ENCODE data around the gene TSPAN10. TPM values are rescaled to one million over a fixed set of nuclear protein-coding genes. Genes with fewer than 3 reads are reported as not detected.

Gene TSPAN10
- total RNA-seq, 1 donor from 2014 or later: 1.1 TPM

GRCh38 chr17:81659038-81659437 lies 22.0 kb downstream of the TSPAN10 start:
- H3K4me1 ChIP-seq: no peaks in the 10 kb centered on the region
- no peak for TF ChIP-seq CTCF (IDR thresholded peaks at IDR 0.05)
- intact Hi-C loops (cut with DNase I): no loop called here
- no peaks in the 10 kb centered on the region for H3K36me3 ChIP-seq
- ATAC-seq (peak in 1 of 2 donors; percentile 41), DNase-seq (no peak)
- no peak overlapping the region for H3K4me3 ChIP-seq
- no peaks in the 10 kb centered on the region for H3K27me3 ChIP-seq (ENCODE audit: low read depth)
- no peak overlapping the region for H3K27ac ChIP-seq
- no peaks in the 10 kb centered on the region for H3K9me3 ChIP-seq

GRCh38 chr17:81660441-81660840 lies 23.4 kb downstream of the TSPAN10 start:
- peaks cover 11% of the 10 kb centered on the region for H3K36me3 ChIP-seq
- intact Hi-C loops (cut with DNase I): no loop called here
- no peaks in the 10 kb centered on the region for H3K9me3 ChIP-seq
- H3K4me3 ChIP-seq: no peak overlapping the region
- no peak overlapping the region for H3K27ac ChIP-seq
- H3K27me3 ChIP-seq (ENCODE audit: low read depth): no peaks in the 10 kb centered on the region
- peaks cover 10% of the 10 kb centered on the region for H3K4me1 ChIP-seq
- no peak for TF ChIP-seq CTCF (IDR thresholded peaks at IDR 0.05)
- no peak for ATAC-seq
- DNase-seq: no peak

GRCh38 chr17:81662002-81662401 lies 25.0 kb downstream of the TSPAN10 start:
- ATAC-seq (no peak), DNase-seq (no peak)
- Histone ChIP-seq H3K4me1 (peaks cover 17% of the 10 kb centered on the region), H3K27me3 (ENCODE audit: low read depth) (no peaks in the 10 kb centered on the region), H3K9me3 (no peaks in the 10 kb centered on the region), H3K36me3 (peaks cover 11% of the 10 kb centered on the region), H3K4me3 (no peak overlapping the region), H3K27ac (no peak overlapping the region)
- no peak for TF ChIP-seq CTCF (IDR thresholded peaks at IDR 0.05)
- intact Hi-C loops (cut with DNase I): no loop called here

GRCh38 chr17:81664051-81664470 lies 27.1 kb downstream of the TSPAN10 start:
- H3K4me3 ChIP-seq: no peak overlapping the region
- intact Hi-C loops (cut with DNase I): no loop called here
- peaks cover 31% of the 10 kb centered on the region for H3K4me1 ChIP-seq
- no peaks in the 10 kb centered on the region for H3K9me3 ChIP-seq
- TF ChIP-seq CTCF (IDR thresholded peaks at IDR 0.05): no peak
- H3K27me3 ChIP-seq (ENCODE audit: low read depth): no peaks in the 10 kb centered on the region
- H3K27ac ChIP-seq: no peak overlapping the region
- no peak for ATAC-seq
- H3K36me3 ChIP-seq: peaks cover 11% of the 10 kb centered on the region
- no peak for DNase-seq

DNA sequence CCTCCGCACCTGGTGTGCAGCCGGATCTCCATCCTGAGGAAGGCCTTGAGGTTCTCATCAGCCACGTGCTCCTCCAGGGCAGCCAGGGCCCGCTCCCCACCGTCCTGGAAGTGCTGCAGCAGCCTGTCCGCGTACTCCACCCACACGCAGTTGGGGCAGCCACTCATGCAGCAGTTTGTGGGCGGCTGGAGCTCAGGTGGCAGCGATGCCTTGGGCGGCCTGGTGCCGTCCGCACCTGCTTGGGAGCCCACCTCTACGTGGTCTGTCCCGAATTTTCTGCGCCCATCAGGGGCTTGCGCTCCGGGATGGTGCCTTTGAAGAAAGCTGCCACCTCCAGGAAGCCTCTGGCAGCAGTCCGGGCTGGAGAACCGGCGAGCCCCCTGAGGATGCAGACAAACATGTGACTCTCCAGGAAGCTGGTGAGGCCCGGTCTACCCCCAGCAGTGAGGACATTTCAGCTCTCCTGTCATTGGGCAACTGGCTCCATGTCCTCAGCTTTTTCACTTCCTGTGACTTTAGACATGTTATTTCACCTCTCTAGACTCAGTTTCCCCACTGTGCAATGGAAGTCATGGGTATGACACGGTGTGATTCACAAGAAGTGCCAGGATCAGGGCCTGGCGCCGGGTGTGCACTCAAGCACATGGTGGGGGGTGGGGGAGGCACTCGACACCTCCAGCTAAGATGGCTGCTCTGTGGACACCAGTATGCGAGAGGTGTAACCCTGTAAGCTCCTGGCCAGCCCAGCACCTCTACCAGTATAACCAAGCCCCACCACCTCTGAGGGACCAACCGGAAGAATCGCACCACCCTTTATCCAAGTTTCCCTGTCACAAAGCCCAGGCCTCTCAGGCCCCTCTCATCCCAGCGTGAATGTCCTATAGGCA lies 28.5 kb downstream of the TSPAN10 start:
- TF ChIP-seq CTCF (IDR thresholded peaks at IDR 0.05): no peak
- peak overlapping the region; percentile 93 for H3K27ac ChIP-seq
- peak; percentile 62 for DNase-seq

More for the DNA sequence above, 28.5 kb downstream of the TSPAN10 start:
- Histone ChIP-seq H3K9me3 (no peaks in the 10 kb centered on the region), H3K36me3 (peaks cover 23% of the 10 kb centered on the region), H3K27me3 (ENCODE audit: low read depth) (no peaks in the 10 kb centered on the region), H3K4me1 (peaks cover 31% of the 10 kb centered on the region), H3K4me3 (peak overlapping the region; percentile 100)
- intact Hi-C loops (cut with DNase I): no loop called here
- peak; percentile 52 to 64 for ATAC-seq
